Ovary (tissue), 3 donors: ENCODE measurements around the gene IL23R.

Experiments
- EP300 ChIP-seq: sonication (generic); formaldehyde crosslinking; IDR thresholded peaks from one replicate; pipeline ENCODE4 v1.6.1; 2017; ENCODE audit warnings: antibody characterized with exemption
- POLR2A ChIP-seq: fragments of 450-650 bp; IDR thresholded peaks from one replicate; pipeline ENCODE4 v1.6.1; 2017; ENCODE audit warnings: antibody characterized with exemption, mild to moderate bottlenecking, moderate library complexity
- TF ChIP-seq, protein P1 (sequence below), 3 donors: fragments of 450-650 bp in 2 of 3; fragments of 200-600 bp in 1 of 3; IDR thresholded peaks; one replicate each; pipeline versions ENCODE4 v1.5.1 to v1.8.0; 2016 to 2022; ENCODE audit warnings: antibody characterized with exemption in 3 of 3, mild to moderate bottlenecking in 1 of 3
- donor health status: DM: no; HTN: no; CAD: no.

DNA sequence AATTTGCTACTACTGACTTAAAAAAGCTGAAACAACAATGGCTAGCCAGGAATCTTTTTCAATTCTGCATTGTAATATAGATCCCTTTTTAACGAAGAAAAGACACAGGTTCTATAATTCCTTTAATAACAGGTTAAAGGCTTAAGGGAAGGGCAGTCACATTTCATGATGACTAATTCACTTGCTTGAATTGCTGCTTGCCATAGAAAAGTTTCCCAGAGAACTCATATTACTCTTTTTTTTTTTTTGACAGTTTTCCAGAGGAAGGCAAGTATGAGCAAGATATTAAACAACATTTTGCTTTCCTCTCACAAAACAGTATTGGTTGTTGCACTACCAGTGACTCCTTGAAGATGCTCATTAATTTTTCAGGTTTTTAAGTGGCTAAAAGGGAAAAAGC, 60.9 kb downstream of the IL23R start:
- TF ChIP-seq, protein P1, sequence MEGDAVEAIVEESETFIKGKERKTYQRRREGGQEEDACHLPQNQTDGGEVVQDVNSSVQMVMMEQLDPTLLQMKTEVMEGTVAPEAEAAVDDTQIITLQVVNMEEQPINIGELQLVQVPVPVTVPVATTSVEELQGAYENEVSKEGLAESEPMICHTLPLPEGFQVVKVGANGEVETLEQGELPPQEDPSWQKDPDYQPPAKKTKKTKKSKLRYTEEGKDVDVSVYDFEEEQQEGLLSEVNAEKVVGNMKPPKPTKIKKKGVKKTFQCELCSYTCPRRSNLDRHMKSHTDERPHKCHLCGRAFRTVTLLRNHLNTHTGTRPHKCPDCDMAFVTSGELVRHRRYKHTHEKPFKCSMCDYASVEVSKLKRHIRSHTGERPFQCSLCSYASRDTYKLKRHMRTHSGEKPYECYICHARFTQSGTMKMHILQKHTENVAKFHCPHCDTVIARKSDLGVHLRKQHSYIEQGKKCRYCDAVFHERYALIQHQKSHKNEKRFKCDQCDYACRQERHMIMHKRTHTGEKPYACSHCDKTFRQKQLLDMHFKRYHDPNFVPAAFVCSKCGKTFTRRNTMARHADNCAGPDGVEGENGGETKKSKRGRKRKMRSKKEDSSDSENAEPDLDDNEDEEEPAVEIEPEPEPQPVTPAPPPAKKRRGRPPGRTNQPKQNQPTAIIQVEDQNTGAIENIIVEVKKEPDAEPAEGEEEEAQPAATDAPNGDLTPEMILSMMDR (IDR thresholded peaks at IDR 0.05): no peak
- no peak for TF ChIP-seq POLR2A
- no peak for TF ChIP-seq EP300
